IPS DF 6.9 (cell line): Measurements from ENCODE around the gene RAG2.

ENCODE experiments used
- DNase-seq: peaks from one replicate; pipeline ENCODE4 v3.0.0-alpha.2; 2013; ENCODE audit warnings: low read depth, low spot score
- H3K27ac ChIP-seq: one replicate; pipeline ENCODE4 v1.5.1; 2013; ENCODE audit warnings: low read length, control low read depth
- H3K27me3 ChIP-seq: 2 replicates; pipeline ENCODE4 v1.6.1; 2013; ENCODE audit warnings: mild to moderate bottlenecking, low read length; ENCODE audit not compliant: control insufficient read depth, insufficient read depth
- H3K36me3 ChIP-seq: 2 replicates; pipeline ENCODE4 v1.6.1; 2013; ENCODE audit warnings: low read length; ENCODE audit not compliant: control insufficient read depth, insufficient read depth
- H3K4me1 ChIP-seq: 2 replicates; pipeline ENCODE4 v1.6.1; 2013; ENCODE audit warnings: low read length; ENCODE audit not compliant: control insufficient read depth, insufficient read depth
- H3K4me3 ChIP-seq: 2 replicates; pipeline ENCODE4 v1.5.1; 2013; ENCODE audit warnings: mild to moderate bottlenecking, low read length
- H3K9me3 ChIP-seq: 2 replicates; pipeline ENCODE4 v1.6.1; 2013; ENCODE audit warnings: low read length, inconsistent platforms; ENCODE audit not compliant: control insufficient read depth, insufficient read depth
- WGBS: extraction: QIAGEN DNeasy Blood & Tissue Kit; methylation state at CpG from one replicate; pipeline ENCODE4 v1.1.7; 2013; ENCODE audit warnings: mixed read lengths, missing lambda C conversion rate; ENCODE audit not compliant: insufficient read length, insufficient coverage; 5-methylcytosine and 5-hydroxymethylcytosine counted together

RAG2 gene

GRCh38 chr11:36598051-36598450 lies at the start of gene RAG2:
Gene RAG2 (minus strand): TSS chr11:36598236. CDS start chr11:36594168, 4,068 bp downstream.
- Histone ChIP-seq H3K27me3 (no peaks in the 10 kb centered on the region), H3K27ac (no peak within 1 kb of the TSS), H3K4me3 (no peak within 1 kb of the TSS), H3K9me3 (no peaks in the 10 kb centered on the region), H3K36me3 (no peaks in the 10 kb centered on the region), H3K4me1 (no peaks in the 10 kb centered on the region)
- DNase-seq = no peak
- no CpG with 5 or more reads among the region's 2 CpGs for WGBS

DNA sequence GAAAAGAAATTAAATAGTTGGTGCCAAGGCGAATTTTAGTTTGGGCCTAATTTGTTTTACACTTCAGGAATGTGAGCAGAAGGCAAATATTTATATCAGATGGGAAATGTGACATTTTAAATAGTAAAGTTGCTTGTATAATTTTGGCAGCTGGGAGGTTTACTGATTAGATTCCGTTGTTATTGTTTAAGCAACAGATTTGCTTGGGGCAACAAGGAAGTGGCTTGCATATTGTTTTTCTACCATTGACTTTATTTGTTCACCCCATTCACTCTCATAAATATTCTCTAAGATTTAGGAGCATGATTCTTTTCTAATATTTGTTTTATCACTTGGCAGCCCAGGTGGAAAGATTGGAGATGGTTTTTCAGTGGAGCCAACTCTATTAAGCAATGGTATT lies 40.5 kb upstream of the RAG2 start:
- no CpG with 5 or more reads among the region's 2 CpGs for WGBS
- Histone ChIP-seq H3K9me3 (no peaks in the 10 kb centered on the region), H3K36me3 (no peaks in the 10 kb centered on the region), H3K4me3 (no peak overlapping the region), H3K4me1 (no peaks in the 10 kb centered on the region), H3K27me3 (no peaks in the 10 kb centered on the region), H3K27ac (no peak overlapping the region)
- no peak for DNase-seq

DNA sequence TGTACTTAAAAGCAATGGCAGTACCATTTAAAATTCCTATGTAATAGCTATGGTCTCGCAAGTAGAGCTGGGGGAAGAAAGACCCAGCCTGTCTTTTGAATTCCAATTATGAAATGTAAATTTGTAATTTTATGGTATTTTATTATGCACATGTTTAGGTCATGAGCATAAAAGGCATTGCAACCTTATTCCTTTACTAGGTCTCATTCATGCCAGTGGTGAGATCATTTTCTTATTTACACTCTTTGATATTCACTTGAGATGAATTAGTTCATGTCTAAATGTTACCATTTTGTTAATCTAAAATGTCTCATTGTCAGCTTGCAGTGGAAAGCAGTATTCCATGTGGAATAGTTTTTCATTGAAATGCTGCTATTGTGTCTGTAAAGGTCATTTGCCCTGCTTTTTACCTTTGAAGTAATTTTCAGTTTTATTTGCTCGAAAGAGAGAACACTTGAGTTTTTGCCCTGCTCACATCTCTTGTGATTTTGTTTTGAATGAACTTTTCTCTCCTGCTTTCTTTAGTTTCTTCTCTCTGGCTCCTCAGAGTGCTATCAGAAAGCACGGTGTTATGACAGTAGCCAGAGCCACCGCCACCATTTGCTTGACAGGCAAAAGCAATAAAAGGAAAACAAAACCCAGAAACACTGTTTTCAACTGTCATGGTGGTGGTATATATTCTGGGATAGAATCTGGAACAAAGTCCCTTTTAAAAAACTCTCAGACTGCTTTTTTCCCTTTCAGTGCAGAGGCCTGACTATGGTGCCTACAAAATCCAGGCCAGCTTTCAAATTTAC lies 37.2 kb upstream of the RAG2 start:
- Histone ChIP-seq H3K9me3 (no peaks in the 10 kb centered on the region), H3K27me3 (no peaks in the 10 kb centered on the region), H3K4me3 (no peak overlapping the region), H3K27ac (no peak overlapping the region), H3K36me3 (no peaks in the 10 kb centered on the region), H3K4me1 (no peaks in the 10 kb centered on the region)
- WGBS = no CpG with 5 or more reads among the region's 4 CpGs
- DNase-seq = no peak

- Histone ChIP-seq H3K27me3 (no peaks in the 10 kb centered on the region), H3K27ac (no peak overlapping the region), H3K4me1 (no peaks in the 10 kb centered on the region), H3K4me3 (no peak overlapping the region), H3K36me3 (no peaks in the 10 kb centered on the region), H3K9me3 (no peaks in the 10 kb centered on the region)
- no CpG with 5 or more reads among the region's 2 CpGs for WGBS
- no peak for DNase-seq
These were observed 33.7 kb upstream of the RAG2 start for GRCh38 chr11:36631774-36632173.

DNA sequence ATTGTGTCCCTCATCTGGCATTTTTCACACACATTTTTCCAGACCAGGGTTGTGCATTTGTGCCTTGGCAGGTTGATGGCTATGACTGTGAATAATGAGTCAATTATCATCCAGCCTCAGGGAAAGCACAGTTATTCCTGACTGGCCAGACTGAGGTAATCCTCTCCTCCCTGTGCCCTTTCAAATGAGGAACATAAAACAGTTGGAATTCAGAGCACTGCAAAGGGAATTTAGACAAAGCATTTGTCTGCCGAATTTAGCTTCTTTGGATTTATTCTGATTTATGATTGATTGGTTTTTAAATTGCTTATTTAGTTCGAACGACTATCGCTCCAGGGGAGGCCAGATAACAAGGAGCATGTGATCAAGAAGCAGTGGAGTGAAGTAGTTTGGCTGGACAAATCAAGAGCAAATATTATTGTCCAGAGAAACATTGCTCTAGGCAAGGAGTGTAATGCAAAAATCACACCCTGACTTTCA lies 30.8 kb upstream of the RAG2 start:
- H3K27ac ChIP-seq = no peak overlapping the region
- no peak overlapping the region for H3K4me3 ChIP-seq
- no peaks in the 10 kb centered on the region for H3K36me3 ChIP-seq
- no peaks in the 10 kb centered on the region for H3K9me3 ChIP-seq
- H3K4me1 ChIP-seq = no peaks in the 10 kb centered on the region
- no peaks in the 10 kb centered on the region for H3K27me3 ChIP-seq
- WGBS = no CpG with 5 or more reads among the region's 4 CpGs
- no peak for DNase-seq

- no peak overlapping the region for H3K4me3 ChIP-seq
- no peaks in the 10 kb centered on the region for H3K4me1 ChIP-seq
- no peaks in the 10 kb centered on the region for H3K9me3 ChIP-seq
- H3K27me3 ChIP-seq = no peaks in the 10 kb centered on the region
- H3K27ac ChIP-seq = no peak overlapping the region
- DNase-seq = no peak
- WGBS = no CpG with 5 or more reads among the region's 5 CpGs
- no peaks in the 10 kb centered on the region for H3K36me3 ChIP-seq
These were observed 30.1 kb upstream of the RAG2 start for GRCh38 chr11:36628141-36628540.

DNA sequence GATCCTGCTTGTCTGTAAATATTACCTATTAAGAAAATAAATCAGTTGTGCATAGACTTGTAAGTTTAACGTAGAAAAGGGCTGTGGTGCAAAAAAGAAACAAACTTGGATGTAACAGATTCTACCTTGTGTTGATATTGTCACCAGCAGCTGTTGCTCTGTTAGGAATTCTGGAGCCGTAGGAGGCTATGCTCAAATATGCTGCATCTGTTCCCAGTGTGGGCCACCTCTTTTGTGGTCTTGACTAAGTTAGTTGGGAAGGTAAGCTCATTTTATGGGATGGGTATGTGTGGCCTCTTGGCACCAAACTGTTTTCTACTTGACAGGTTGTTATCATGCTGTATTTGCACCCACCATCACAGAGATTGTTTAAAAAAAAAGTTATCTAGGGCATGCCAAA lies 29.4 kb upstream of the RAG2 start:
- Histone ChIP-seq H3K27ac (no peak overlapping the region), H3K27me3 (no peaks in the 10 kb centered on the region), H3K36me3 (no peaks in the 10 kb centered on the region), H3K4me3 (no peak overlapping the region), H3K4me1 (no peaks in the 10 kb centered on the region), H3K9me3 (no peaks in the 10 kb centered on the region)
- WGBS = no CpG with 5 or more reads among the region's 2 CpGs
- DNase-seq = no peak

- Histone ChIP-seq H3K4me3 (no peak overlapping the region), H3K4me1 (no peaks in the 10 kb centered on the region), H3K9me3 (no peaks in the 10 kb centered on the region), H3K27me3 (no peaks in the 10 kb centered on the region), H3K27ac (no peak overlapping the region), H3K36me3 (no peaks in the 10 kb centered on the region)
- no CpG with 5 or more reads among the region's 1 CpG for WGBS
- no peak for DNase-seq
These were observed 29.0 kb upstream of the RAG2 start for GRCh38 chr11:36627006-36627405.

DNA sequence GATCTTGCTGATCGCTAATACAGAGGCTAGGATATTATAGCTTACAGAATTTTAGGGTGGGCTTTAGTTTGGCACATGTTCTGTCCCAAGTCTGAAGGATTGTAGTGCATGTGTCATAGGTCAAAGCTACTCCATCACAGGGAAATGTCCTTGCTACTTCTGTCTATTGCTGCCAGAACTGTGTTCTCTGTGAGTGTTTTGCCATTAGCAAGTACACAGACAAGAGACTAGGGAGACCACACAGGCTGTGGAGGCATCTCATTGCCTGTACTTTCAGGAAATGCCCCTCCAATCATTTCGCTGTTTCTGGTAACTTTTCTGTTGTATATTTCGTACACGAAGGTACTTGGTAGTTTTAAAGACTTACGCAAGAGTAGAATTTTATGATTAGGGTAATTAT lies 25.5 kb upstream of the RAG2 start:
- WGBS = 100% methylated on average over 4 of the region's 5 CpGs
- no peak overlapping the region for H3K4me3 ChIP-seq
- no peaks in the 10 kb centered on the region for H3K4me1 ChIP-seq
- no peak for DNase-seq
- no peaks in the 10 kb centered on the region for H3K27me3 ChIP-seq
- H3K27ac ChIP-seq = no peak overlapping the region
- H3K9me3 ChIP-seq = no peaks in the 10 kb centered on the region
- H3K36me3 ChIP-seq = no peaks in the 10 kb centered on the region

GRCh38 chr11:36622431-36623136 lies 24.5 kb upstream of the RAG2 start:
- DNase-seq = no peak
- 100% methylated on average over 1 of the region's 3 CpGs for WGBS
- Histone ChIP-seq H3K36me3 (no peaks in the 10 kb centered on the region), H3K27me3 (no peaks in the 10 kb centered on the region), H3K9me3 (no peaks in the 10 kb centered on the region), H3K27ac (no peak overlapping the region), H3K4me1 (no peaks in the 10 kb centered on the region), H3K4me3 (no peak overlapping the region)
